Hepatocyte (in vitro differentiated cells): ENCODE results near the gene CIAO2B. TPM values are rescaled to one million over a fixed set of nuclear protein-coding genes. Genes with fewer than 3 reads are reported as not detected.
"Not testable (repeated sequence)": the region's sequence is repeated elsewhere in the genome, so short reads cannot be mapped to it uniquely, and the experiment has no call there.

Experiments used
- DNase-seq: peaks from one replicate; pipeline ENCODE4 v3.0.0-alpha.2; 2016; ENCODE audit warnings: low spot score
- H2AFZ ChIP-seq: fragments of 200-600 bp; sonication (generic); 2 replicates; pipeline ENCODE4 v1.6.0; 2016; ENCODE audit warnings: antibody characterized with exemption, mild to moderate bottlenecking
- H3K27ac ChIP-seq: fragments of 200-600 bp; sonication (generic); 2 replicates; pipeline ENCODE4 v1.5.1; 2016; ENCODE audit warnings: mild to moderate bottlenecking
- H3K27me3 ChIP-seq: fragments of 200-600 bp; sonication (generic); 2 replicates; pipeline ENCODE4 v1.6.1; 2016
- H3K36me3 ChIP-seq: fragments of 200-600 bp; sonication (generic); replicated peaks from 2 replicates; pipeline ENCODE4 v1.5.1; 2016; ENCODE audit warnings: low read depth; ENCODE audit not compliant: insufficient read depth
- H3K4me1 ChIP-seq: fragments of 200-600 bp; sonication (generic); 2 replicates; pipeline ENCODE4 v1.5.1; 2016; ENCODE audit warnings: mild to moderate bottlenecking, moderate library complexity; ENCODE audit not compliant: insufficient read depth
- H3K4me2 ChIP-seq: fragments of 200-600 bp; sonication (generic); 2 replicates; pipeline ENCODE4 v1.6.0; 2016
- H3K4me3 ChIP-seq: fragments of 200-600 bp; sonication (generic); 2 replicates; pipeline ENCODE4 v1.5.1; 2016; ENCODE audit warnings: mild to moderate bottlenecking
- H3K79me2 ChIP-seq: fragments of 200-600 bp; sonication (generic); 2 replicates; pipeline ENCODE4 v1.6.0; 2017; ENCODE audit warnings: mild to moderate bottlenecking
- H3K9me2 ChIP-seq: fragments of 200-600 bp; sonication (generic); replicated peaks from 2 replicates; pipeline ENCODE4 v1.6.0; 2017; ENCODE audit warnings: mild to moderate bottlenecking; ENCODE audit not compliant: insufficient read depth
- H3K9me3 ChIP-seq: fragments of 200-600 bp; sonication (generic); 2 replicates; pipeline ENCODE4 v1.5.1; 2016; ENCODE audit warnings: low read depth, mild to moderate bottlenecking
- H4K20me1 ChIP-seq: fragments of 200-600 bp; sonication (generic); 2 replicates; pipeline ENCODE4 v1.6.0; 2016; ENCODE audit warnings: mild to moderate bottlenecking; ENCODE audit not compliant: insufficient read depth, poor library complexity, severe bottlenecking
- CTCF ChIP-seq: fragments of 200-600 bp; sonication (generic); IDR thresholded peaks from 2 replicates; pipeline ENCODE4 v1.5.1; 2016; ENCODE audit warnings: antibody characterized with exemption, mild to moderate bottlenecking; ENCODE audit not compliant: poor library complexity
- EZH2 ChIP-seq: fragments of 200-600 bp; sonication (generic); IDR thresholded peaks from 2 replicates; pipeline ENCODE4 v1.6.1; 2016; ENCODE audit warnings: antibody characterized with exemption, mild to moderate bottlenecking, borderline replicate concordance
- EZH2phosphoT487 ChIP-seq: fragments of 200-600 bp; sonication (generic); IDR thresholded peaks from one replicate; pipeline ENCODE4 v1.6.1; 2018; ENCODE audit warnings: antibody characterized with exemption, mild to moderate bottlenecking, low read depth, moderate library complexity; ENCODE audit not compliant: unreplicated experiment, severe bottlenecking
- WGBS: methylation state at CpG from one replicate; pipeline ENCODE4 v1.1.6; 2016; ENCODE audit warnings: low lambda C conversion rate; ENCODE audit errors: missing lambda C conversion rate; 5-methylcytosine and 5-hydroxymethylcytosine counted together
- polyA plus RNA-seq: library from polyadenylated mRNA; unstranded; fragments of >200 nt; fragmentation: Nextera tagmentation; extraction: Ambion mirVana; gene quantifications from 2 replicates; pipeline ENCODE4 v1.2.1, GENCODE V29; 2016
- total RNA-seq: library from RNA; depleted of rRNA; stranded (reverse); fragments of >200 nt; gene quantifications from 2 replicates; pipeline ENCODE4 v1.2.3, GENCODE V29; 2014

CIAO2B gene
- total and polyA plus RNA-seq, 2 experiments from 2014 or later, result 131 to 147 TPM

GRCh38 chr16:66898207-66898606 lies 36.0 kb downstream of the CIAO2B start:
- no peak overlapping the region for H3K4me2 ChIP-seq

GRCh38 chr16:66896682-66897081 lies 37.5 kb downstream of the CIAO2B start:
- not testable (repeated sequence) for H3K9me3 ChIP-seq
- WGBS, result 73% methylated on average over 5 of the region's 5 CpGs

More at GRCh38 chr16:66898207-66898606, 36.0 kb downstream of the CIAO2B start:
- Histone ChIP-seq H3K9me2 (no peaks in the 10 kb centered on the region), H3K9me3 (no peaks in the 10 kb centered on the region), H3K4me3 (no peak overlapping the region), H3K27ac (no peak overlapping the region), H3K79me2 (no peaks in the 10 kb centered on the region), H2AFZ (no peak overlapping the region), H3K27me3 (no peaks in the 10 kb centered on the region), H3K4me1 (peaks cover 28% of the 10 kb centered on the region), H3K36me3 (no peaks in the 10 kb centered on the region), H4K20me1 (no peaks in the 10 kb centered on the region)
- 92% methylated on average over 3 of the region's 3 CpGs for WGBS
- no peak for DNase-seq
- no peak for TF ChIP-seq EZH2phosphoT487
- no peak for TF ChIP-seq EZH2
- TF ChIP-seq CTCF, result no peak

GRCh38 chr16:66895999-66896398 lies 38.2 kb downstream of the CIAO2B start:
- H3K27ac ChIP-seq, result peak overlapping the region; percentile 64
- H3K4me1 ChIP-seq, result peaks cover 19% of the 10 kb centered on the region
- H3K9me2 ChIP-seq, result no peaks in the 10 kb centered on the region
- H2AFZ ChIP-seq, result no peak overlapping the region
- no peaks in the 10 kb centered on the region for H3K36me3 ChIP-seq
- H4K20me1 ChIP-seq, result no peaks in the 10 kb centered on the region
- H3K27me3 ChIP-seq, result no peaks in the 10 kb centered on the region
- TF ChIP-seq EZH2phosphoT487 (no peak), CTCF (no peak), EZH2 (no peak)
- no peak for DNase-seq
- no peak overlapping the region for H3K4me2 ChIP-seq
- no peaks in the 10 kb centered on the region for H3K79me2 ChIP-seq
- H3K9me3 ChIP-seq, result no peaks in the 10 kb centered on the region
- WGBS, result 99% methylated on average over 3 of the region's 3 CpGs
- no peak overlapping the region for H3K4me3 ChIP-seq

More at GRCh38 chr16:66896682-66897081, 37.5 kb downstream of the CIAO2B start:
- H3K9me2 ChIP-seq, H2AFZ ChIP-seq, H3K27me3 ChIP-seq, H4K20me1 ChIP-seq, DNase-seq, H3K36me3 ChIP-seq, H3K79me2 ChIP-seq, H3K4me3 ChIP-seq, H3K4me2 ChIP-seq: not testable (repeated sequence)
- H3K4me1 ChIP-seq, result peaks cover 26% of the 10 kb centered on the region
- peak overlapping the region; percentile 64 for H3K27ac ChIP-seq

GRCh38 chr16:66895689-66895979 lies 38.6 kb downstream of the CIAO2B start:
- Histone ChIP-seq H3K9me2 (no peaks in the 10 kb centered on the region), H3K79me2 (no peaks in the 10 kb centered on the region), H3K4me3 (no peak overlapping the region), H3K27ac (no peak overlapping the region), H3K4me2 (no peak overlapping the region), H3K27me3 (no peaks in the 10 kb centered on the region), H3K9me3 (no peaks in the 10 kb centered on the region), H4K20me1 (no peaks in the 10 kb centered on the region), H3K4me1 (peaks cover 15% of the 10 kb centered on the region), H3K36me3 (no peaks in the 10 kb centered on the region), H2AFZ (no peak overlapping the region)
- 93% methylated on average over 5 of the region's 5 CpGs for WGBS
- no peak for TF ChIP-seq EZH2phosphoT487
- no peak for TF ChIP-seq EZH2
- no peak for TF ChIP-seq CTCF
- DNase-seq, result no peak
